AG04449 (cell line): Measurements from ENCODE around the gene ZFAND3.

ENCODE experiments used
- CTCF ChIA-PET: fragments of 350-600 bp; formaldehyde crosslinking; extraction: SDS; loops from one replicate; lab custom pipeline; 2021; ENCODE audit warnings: antibody characterized with exemption; lab: Yijun Ruan, JAX
- POLR2A ChIA-PET: fragments of 400-600, 350-600 bp; formaldehyde crosslinking; extraction: SDS; loops from one replicate; lab custom pipeline; 2020; ENCODE audit warnings: antibody characterized with exemption, inconsistent platforms; lab: Yijun Ruan, JAX
- DNase-seq: peaks from one replicate; pipeline ENCODE4 v3.0.0-alpha.2; 2010; ENCODE audit warnings: low read depth, low spot score
- H3K4me3 ChIP-seq: 2 replicates; pipeline ENCODE4 v1.5.1; 2011; ENCODE audit warnings: low read depth, mild to moderate bottlenecking, control low read depth, low read length
- CTCF ChIP-seq: IDR thresholded peaks from one replicate; pipeline ENCODE4 v1.5.1; 2011; ENCODE audit warnings: mild to moderate bottlenecking, moderate library complexity, low read length, control low read depth, inconsistent platforms; ENCODE audit not compliant: insufficient read depth; ENCODE audit errors: missing control alignments

Gene ZFAND3

GRCh38 chr6:37971711-37972390 is 152.3 kb downstream of the ZFAND3 start:
- DNase-seq, result no peak
- no peak for TF ChIP-seq CTCF
- H3K4me3 ChIP-seq, result no peak overlapping the region
- ChIA-PET CTCF (interaction anchor here (0.9 kb wide), 1 partner anchor 17 kb away, joined by 3 read pairs; no protein-coding TSS in a partner anchor), POLR2A (interaction anchor here (0.7 kb wide), 1 partner anchor 90 kb away, joined by 3 read pairs; no protein-coding TSS in a partner anchor)

GRCh38 chr6:37972994-37973757 is 153.6 kb downstream of the ZFAND3 start:
- no peak for TF ChIP-seq CTCF
- H3K4me3 ChIP-seq, result no peak overlapping the region
- ChIA-PET CTCF (interaction anchor here (0.8 to 1.2 kb wide), 4 partner anchors 10 to 34 kb away, joined by 3 to 5 read pairs (median 4); no protein-coding TSS in a partner anchor), POLR2A (interaction anchor here (0.5 kb wide), 1 partner anchor 508 kb away, joined by 3 read pairs; no protein-coding TSS in a partner anchor)
- no peak for DNase-seq

- POLR2A ChIA-PET, result no interaction called here
- CTCF ChIA-PET, result interaction anchor here (0.8 to 1.2 kb wide), 2 partner anchors 11 to 269 kb away, joined by 4 read pairs; no protein-coding TSS in a partner anchor
- no peak overlapping the region for H3K4me3 ChIP-seq
- no peak for TF ChIP-seq CTCF
- no peak for DNase-seq
Measured at GRCh38 chr6:37974381-37974780, 154.9 kb downstream of the ZFAND3 start.

- no peak for TF ChIP-seq CTCF
- ChIA-PET POLR2A (no interaction called here), CTCF (no interaction called here)
- no peak overlapping the region for H3K4me3 ChIP-seq
- no peak for DNase-seq
Measured at GRCh38 chr6:37974943-37975342, 155.4 kb downstream of the ZFAND3 start.

GRCh38 chr6:37977715-37978114 is 158.2 kb downstream of the ZFAND3 start:
- CTCF ChIA-PET, result interaction anchor here (0.6 to 0.7 kb wide), 2 partner anchors 13 to 411 kb away, joined by 3 read pairs; no protein-coding TSS in a partner anchor
- no peak overlapping the region for H3K4me3 ChIP-seq
- POLR2A ChIA-PET, result no interaction called here
- no peak for DNase-seq
- no peak for TF ChIP-seq CTCF
